DMS 273 (cell line): ENCODE results near the gene CPPED1.

Experiments used
- DNase-seq: peaks from one replicate; lab custom pipeline; 2025; ENCODE audit not compliant: unreplicated experiment; lab: John Stamatoyannopoulos, UW

CPPED1 gene

GRCh38 chr16:12740986-12741610 lies 62.6 kb downstream of the CPPED1 start:
- no peak for DNase-seq

- DNase-seq: no peak
Measured at GRCh38 chr16:12739738-12740137, 63.9 kb downstream of the CPPED1 start.

- DNase-seq: no peak
Measured at GRCh38 chr16:12737563-12737962, 66.1 kb downstream of the CPPED1 start.

GRCh38 chr16:12735805-12736204 lies 67.9 kb downstream of the CPPED1 start:
- DNase-seq: no peak

- no peak for DNase-seq
Measured at GRCh38 chr16:12732600-12732999, 71.1 kb downstream of the CPPED1 start.

- no peak for DNase-seq
Measured at GRCh38 chr16:12729448-12729847, 74.2 kb downstream of the CPPED1 start.

GRCh38 chr16:12728469-12728868 lies 75.2 kb downstream of the CPPED1 start:
- DNase-seq: no peak

GRCh38 chr16:12724226-12724625 lies 79.5 kb downstream of the CPPED1 start:
- DNase-seq: no peak

- DNase-seq: no peak
Measured at GRCh38 chr16:12723681-12724080, 80.0 kb downstream of the CPPED1 start.

- no peak for DNase-seq
Measured at GRCh38 chr16:12721841-12722421, 81.8 kb downstream of the CPPED1 start.

GRCh38 chr16:12719972-12720371 lies 83.7 kb downstream of the CPPED1 start:
- no peak for DNase-seq

GRCh38 chr16:12716658-12717057 lies 87.0 kb downstream of the CPPED1 start:
- DNase-seq: no peak

- DNase-seq: no peak
Measured at GRCh38 chr16:12709807-12710206, 93.9 kb downstream of the CPPED1 start.

GRCh38 chr16:12708266-12708665 lies 95.4 kb downstream of the CPPED1 start:
- DNase-seq: no peak

- DNase-seq: no peak
Measured at GRCh38 chr16:12706628-12707027, 97.1 kb downstream of the CPPED1 start.

GRCh38 chr16:12704492-12705111 lies 99.1 kb downstream of the CPPED1 start:
- no peak for DNase-seq

- DNase-seq: peak; percentile 5
Measured at GRCh38 chr16:12703935-12704334, 99.8 kb downstream of the CPPED1 start.

GRCh38 chr16:12700161-12700560 lies 103.5 kb downstream of the CPPED1 start:
- DNase-seq: no peak

GRCh38 chr16:12699161-12699560 lies 104.5 kb downstream of the CPPED1 start:
- DNase-seq: no peak

GRCh38 chr16:12697437-12697836 lies 106.2 kb downstream of the CPPED1 start:
- DNase-seq: no peak

GRCh38 chr16:12695454-12695853 lies 108.2 kb downstream of the CPPED1 start:
- DNase-seq: no peak

- DNase-seq: no peak
Measured at GRCh38 chr16:12690024-12690423, 113.7 kb downstream of the CPPED1 start.
